HS-5 (cell line): ENCODE results near the gene CCN6.

Experiments
- DNase-seq: peaks from one replicate; pipeline ENCODE4 v3.0.0-alpha.2; 2012; ENCODE audit warnings: low read depth

Gene CCN6

GRCh38 chr6:112054001-112054400 is at the start of gene CCN6:
TSS of gene CCN6 (plus strand) at chr6:112054104. CDS start at chr6:112054358, 254 bp downstream.
- no peak for DNase-seq

DNA sequence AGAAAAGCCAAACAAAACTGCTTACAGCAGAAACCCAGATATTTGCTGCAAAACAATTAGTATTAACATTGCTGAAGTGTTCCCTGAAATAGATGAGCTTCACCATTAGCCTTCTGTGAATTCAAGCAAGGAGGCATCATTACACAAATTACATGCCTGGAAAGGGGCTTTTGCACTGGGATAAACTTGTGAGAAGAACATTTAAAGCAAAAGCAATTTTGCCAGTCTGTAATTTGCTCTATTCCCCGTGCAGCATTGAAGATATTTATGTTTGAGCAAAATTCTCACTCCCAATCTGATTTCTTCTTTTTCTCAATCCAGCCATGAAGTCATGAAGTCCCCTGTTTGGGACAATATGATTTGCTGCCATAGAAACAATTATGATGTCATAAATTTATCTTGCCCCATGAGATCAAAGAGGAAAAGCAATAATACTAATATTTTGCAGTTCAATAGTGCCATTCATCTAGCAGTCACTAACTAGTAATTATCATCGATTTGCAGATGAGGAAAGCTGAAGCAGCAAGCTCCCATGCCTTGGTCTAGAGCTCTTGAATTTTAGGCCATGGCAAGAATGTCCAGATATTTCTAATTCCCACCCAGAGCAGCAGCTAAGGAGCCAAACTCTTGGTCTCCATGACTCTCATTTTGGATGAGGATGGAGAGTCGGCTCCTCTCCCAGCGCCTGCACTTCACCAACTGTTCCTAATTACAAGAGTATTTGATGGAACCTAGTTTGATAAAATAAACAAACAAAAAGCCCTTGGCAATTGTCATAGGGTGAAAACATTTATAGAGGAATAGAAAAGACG is 49.5 kb upstream of the CCN6 start:
- no peak for DNase-seq

DNA sequence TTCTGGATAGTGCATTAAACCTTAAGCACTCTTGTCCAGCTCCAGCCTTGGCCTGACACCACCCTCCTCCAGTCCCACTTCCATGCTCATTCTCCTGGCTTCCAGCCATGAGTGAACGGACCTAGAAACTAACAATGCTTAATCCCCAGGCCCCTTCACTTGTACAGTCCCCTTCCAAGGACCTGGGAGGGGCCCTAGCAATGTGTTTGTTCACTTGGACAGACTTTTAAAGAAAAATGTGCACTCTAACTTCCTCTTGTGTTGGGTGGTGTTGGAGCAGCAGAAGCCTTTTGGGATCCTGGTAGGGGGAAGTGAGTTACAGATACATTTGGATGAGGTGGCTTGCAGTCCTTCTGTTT is 48.9 kb upstream of the CCN6 start:
- DNase-seq = no peak

DNA sequence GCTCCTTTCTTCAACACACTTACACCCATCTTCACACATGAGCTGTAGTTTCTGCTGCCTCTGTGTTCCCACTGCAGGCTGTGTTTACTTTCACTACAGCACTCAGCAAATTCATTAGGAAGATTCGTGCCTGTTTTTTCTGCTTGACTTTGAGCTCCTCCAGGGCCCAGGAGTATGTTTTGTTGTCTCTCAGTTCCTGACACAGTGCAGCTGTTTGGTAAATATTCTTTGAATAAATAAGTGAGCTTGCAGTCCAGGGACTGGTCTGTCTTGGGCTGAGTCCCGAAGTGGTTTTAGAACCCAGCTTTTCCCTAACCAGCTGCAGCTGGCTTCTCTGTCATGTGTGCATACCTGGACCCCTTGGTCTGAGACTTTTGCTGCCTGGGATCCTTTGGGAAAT is 46.6 kb upstream of the CCN6 start:
- no peak for DNase-seq

DNA sequence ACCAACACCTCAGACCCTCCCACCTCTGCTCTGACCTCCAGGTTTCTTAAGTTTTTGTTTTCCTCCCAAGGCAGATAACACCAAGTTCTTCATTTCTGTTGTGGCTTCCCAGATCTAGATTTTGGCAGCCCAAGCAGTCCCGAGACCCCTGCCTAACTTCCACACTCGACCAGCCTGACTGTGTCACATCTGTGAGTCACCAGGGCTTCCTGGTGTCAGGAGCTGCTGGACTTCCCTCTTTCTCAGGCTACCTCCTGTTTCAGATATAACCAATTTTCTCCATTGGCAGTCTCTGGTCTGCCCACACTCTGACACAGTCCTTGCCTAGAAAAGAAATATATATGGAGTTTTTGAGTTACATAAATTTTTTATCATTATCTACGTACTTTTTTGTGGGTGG is 46.1 kb upstream of the CCN6 start:
- DNase-seq = no peak

GRCh38 chr6:112008482-112008881 is 45.4 kb upstream of the CCN6 start:
- no peak for DNase-seq

DNA sequence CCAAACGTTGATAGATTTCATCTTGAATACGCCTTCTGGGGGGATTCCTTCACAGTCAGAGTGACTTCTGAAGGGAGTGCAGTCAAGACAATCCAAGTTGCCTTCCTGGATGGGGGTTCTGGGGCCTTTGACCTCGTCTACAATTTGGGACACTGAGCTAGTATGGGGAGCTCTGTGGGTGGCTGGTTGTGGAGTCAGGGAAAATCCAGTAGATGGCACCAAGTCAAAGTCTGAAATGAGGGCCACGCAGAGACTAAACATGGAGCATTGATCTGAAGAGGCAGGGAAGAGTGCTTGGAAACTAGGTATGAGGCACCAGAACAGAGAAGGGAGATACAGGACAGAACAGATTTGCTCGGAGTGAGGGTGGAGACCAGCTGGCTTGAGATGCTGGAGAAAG is 43.6 kb upstream of the CCN6 start:
- DNase-seq = no peak

DNA sequence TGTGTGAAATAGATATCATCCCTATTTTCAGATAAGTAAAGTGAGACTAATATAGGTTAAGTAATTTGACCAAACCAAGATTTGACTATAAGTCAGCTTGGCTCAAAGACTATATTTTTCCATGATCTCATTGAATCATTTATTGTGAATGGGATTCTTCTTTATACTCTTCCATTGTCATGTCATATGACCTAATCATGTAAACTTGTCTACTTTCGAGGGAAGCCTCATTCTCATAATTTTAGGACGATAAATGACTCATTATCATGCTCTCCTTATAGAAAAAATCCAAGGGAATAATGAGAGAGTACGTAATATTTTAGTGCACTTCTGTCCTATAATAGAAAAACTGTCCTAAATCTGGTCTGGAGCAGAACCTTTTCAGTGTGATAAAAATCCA is 40.9 kb upstream of the CCN6 start:
- no peak for DNase-seq

GRCh38 chr6:112014483-112014882 is 39.4 kb upstream of the CCN6 start:
- DNase-seq = no peak

DNA sequence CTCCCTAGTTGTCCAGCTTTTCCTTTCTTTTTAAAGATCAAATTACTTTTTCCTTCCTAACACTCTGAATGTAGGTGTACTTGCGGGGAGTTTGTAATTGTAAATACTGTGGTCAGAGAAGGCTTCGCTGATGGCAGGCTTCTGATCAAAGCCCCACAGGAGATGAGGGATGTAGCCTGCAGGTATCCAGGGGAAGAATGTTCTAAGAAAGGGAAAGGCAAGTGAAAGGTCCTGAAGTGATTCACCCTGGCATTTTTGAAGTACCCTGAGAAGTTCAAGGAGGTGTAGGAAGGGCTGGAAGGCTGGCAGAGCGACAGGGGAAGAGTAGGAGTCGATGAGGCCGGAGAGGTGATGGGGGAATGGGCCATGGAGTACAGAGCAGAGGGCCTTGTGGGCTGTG is 38.2 kb upstream of the CCN6 start:
- no peak for DNase-seq

DNA sequence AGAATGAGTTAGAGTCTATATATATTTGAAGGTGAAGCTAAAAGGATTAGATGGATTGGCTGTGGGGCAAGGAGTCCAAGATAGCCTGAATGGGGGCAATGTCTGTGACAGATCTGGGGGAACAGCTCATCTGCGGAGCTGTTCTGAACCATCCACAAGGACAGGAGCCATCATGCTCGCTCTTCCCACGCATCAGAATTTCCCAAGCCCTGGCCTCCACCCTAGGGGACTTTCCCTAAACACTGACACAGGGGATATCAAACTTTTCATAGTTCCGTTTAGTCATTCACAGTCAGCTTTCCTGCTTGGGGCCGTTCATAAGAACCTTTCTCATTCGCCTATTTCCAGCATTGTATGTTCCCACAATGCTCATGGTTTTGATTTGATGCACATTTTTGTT is 37.6 kb upstream of the CCN6 start:
- DNase-seq = no peak

- DNase-seq = no peak
These were observed 36.7 kb upstream of the CCN6 start for GRCh38 chr6:112017169-112017568.

GRCh38 chr6:112017760-112018537 is 36.0 kb upstream of the CCN6 start:
- DNase-seq = no peak

DNA sequence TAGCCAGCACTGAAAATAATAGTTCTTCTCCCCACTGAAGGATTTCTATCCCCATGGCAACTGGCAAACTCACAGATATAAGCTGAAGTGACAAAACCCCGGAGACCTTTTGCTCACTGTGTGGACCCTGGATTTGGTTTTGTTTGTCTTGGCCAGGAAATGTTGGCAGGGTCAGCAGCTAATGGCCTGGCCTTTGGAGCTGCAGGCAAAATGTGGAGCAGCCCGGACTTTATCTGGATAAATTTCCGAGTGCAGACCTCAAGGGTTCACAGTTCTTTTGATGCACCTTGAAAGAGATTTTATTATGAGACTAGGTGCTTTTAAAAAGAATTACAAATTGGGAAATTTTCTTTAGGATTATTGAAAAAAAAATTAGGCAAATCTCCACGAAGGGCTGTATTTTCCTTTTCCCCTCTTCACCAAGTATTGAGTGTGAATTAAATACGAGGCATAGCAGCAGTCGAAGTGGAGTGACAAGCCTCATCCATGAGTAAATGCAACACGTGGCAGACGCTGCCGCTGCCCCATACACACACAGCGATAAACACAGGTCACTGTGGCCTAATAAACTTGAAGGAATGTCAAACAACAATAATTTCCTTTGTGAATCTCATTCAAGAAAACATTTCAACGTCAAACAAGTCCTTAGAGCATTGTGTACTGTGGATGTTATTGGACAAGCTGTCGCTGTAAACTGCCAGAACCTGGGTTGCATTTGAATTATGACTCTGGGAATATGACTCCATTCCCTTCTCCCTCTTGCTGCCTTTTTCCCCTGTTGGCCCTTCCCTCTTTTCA is 35.1 kb upstream of the CCN6 start:
- no peak for DNase-seq

GRCh38 chr6:112019589-112019988 is 34.3 kb upstream of the CCN6 start:
- DNase-seq = no peak

DNA sequence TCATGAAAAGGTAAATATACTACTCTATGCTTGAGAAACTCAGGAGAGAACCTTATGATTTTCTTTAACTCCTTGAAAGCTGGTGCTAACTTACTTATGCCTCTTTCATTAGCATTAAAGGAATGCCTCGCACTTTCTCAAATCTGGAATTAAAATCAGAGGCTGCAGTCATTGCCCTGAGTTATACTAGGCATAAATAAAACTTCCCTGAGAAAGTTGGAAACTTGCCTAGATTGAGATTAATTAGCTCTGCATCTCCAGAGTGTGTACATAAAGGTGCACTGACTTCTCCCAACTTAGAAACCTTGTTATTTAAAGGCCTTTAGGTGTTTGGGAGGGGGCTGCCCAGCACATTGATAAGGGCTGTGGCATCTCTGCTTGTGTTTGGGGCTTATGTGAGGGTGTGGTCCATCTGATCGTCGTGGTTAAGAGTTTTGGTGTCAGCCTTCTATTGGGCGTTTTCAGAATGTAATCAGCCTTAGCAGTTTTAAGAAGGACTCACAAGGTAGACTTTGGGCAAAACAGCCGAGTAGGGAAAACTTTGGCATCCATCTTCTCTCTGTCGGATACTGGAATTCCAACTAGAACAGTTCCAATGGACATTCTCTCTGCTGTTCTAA is 32.1 kb upstream of the CCN6 start:
- DNase-seq = no peak

DNA sequence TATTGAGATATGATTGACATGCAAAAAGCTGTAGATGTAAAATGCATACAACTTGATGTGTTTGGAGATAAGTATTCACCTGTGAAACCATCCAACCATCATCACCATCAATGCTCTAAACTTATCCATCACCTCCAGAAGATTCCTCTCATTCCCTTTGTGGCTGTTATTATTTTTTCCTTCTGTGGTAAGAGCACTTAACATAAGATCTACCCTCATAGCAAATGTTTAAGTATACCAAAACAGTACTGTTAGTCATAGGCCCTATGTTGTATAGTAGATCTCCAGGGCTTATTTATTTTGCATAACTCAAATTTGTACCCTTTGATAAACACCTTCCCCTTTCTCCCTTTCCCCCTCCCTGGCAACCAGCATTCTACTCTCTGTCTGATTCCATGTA is 31.2 kb upstream of the CCN6 start:
- no peak for DNase-seq

DNA sequence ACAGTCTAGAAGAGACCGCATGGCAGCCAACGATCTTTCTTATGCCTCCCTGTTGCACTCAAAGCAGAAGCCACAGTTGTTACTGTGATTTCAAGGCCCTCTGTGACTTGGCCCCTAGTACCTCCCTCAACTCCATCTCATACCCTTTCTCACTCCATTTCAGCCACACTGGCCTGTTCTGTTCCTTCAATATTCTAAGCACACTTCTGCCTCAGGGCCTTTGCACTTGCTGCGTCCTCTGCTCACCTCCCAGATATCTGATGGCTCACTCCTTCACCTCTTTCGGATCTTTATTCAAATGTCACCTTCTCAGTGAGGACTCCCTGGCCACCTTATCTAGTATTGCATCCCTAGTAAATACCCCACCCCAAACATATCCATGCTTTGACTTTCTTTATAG is 29.4 kb upstream of the CCN6 start:
- no peak for DNase-seq

GRCh38 chr6:112026933-112027332 is 27.0 kb upstream of the CCN6 start:
- no peak for DNase-seq

DNA sequence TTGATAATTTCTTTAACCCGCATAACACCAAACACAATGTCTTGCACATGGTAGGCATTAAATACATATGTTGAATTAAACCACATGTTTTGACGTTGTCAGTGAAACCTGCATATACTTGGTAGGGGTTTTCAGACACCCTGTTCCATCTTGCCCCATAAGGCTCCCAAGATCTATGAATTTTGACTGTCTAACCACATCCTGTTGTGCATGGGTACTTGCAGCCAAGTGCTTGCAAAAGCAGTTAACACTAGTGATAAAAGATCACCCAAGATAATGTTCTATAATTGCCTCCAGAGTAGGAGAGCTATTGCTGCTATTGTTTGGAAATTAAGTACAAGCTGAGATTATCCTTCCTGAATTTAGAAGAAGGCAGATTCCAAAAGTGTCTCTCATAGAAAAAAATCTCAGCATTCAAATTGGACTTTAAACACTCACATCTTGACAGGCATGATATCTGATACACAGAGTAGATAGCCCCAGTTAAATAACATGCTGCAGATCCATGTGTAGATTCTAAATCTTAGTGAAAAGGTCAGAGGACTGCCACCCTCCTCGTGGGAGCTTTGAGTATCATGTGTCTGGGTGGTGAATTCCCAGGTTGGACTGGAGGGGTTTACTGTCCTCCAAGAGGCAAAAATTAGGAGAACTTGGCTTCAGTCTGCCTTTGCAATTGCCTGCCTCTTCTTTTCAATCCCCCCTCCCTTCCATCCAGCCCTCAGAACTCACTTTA is 25.8 kb upstream of the CCN6 start:
- DNase-seq = no peak

DNA sequence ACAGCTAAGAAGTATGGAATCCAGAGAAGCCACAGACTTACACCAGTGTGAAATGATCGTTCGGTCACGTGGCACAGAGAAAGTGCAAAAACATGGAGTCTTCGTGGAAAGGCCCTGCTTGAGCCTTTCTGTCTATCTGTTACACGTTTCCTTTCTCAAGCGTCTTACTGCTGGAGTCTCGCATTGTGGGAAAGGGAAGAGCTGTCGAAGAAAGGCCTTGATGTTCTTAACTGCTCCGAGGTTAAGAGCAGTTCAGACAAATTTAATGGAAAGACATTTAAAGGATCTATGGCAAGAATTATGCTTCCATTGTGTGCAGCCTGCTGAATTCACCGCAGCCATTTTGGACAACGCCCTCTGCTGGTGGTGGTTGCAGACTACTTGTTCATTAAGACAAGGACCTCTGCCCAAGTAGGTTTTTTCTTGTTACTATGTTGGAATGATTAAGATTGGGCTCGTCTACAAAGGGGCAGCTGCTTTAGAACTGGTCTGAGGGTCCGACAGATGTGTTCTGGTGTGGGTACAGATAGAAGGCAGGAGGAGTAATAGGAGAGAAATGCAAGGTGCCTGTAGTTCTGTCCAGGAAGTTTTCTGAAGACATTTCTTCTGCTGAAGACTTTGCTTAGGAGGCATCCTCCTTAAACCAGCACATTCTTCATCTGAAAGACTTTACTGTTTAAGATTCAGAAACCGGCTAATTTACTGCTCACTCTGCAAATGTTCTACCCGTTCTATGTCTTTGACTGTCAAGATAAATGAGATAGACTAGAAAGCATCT is 24.7 kb upstream of the CCN6 start:
- no peak for DNase-seq
